HepG2 (cell line): ENCODE results near the gene CEP250. TPM values are rescaled to one million over a fixed set of nuclear protein-coding genes. Genes with fewer than 3 reads are reported as not detected.

Experiments
- CCAR2 ChIP-seq: fragments of 200-400 bp; formaldehyde crosslinking; optimal IDR thresholded peaks from 2 replicates; pipeline ENCODE3; 2018; ENCODE audit warnings: low read depth, mild to moderate bottlenecking, low read length, moderate library complexity
- CHD2 ChIP-seq: IDR thresholded peaks from 2 replicates; pipeline ENCODE4 v1.6.1; 2011; ENCODE audit warnings: low read depth, low read length, improper control_type of control experiment
- DMAP1 ChIP-seq: IDR thresholded peaks from 2 replicates; pipeline ENCODE4 v1.6.1; 2016
- DNMT3B ChIP-seq: conservative IDR thresholded peaks from 2 replicates; pipeline ENCODE4 v1.6.1; 2016; ENCODE audit warnings: missing biosample characterization, control low read depth
- ERF ChIP-seq: IDR thresholded peaks from 2 replicates; pipeline ENCODE4 v1.6.1; 2018; ENCODE audit warnings: missing biosample characterization, missing genetic modification reagents
- ETV5 ChIP-seq: IDR thresholded peaks from 2 replicates; pipeline ENCODE4 v1.6.1; 2018; ENCODE audit warnings: missing biosample characterization, missing genetic modification reagents, inconsistent platforms, borderline replicate concordance
- HDAC1 ChIP-seq: sonication (generic); formaldehyde crosslinking; IDR thresholded peaks from 2 replicates; pipeline ENCODE4 v1.5.1; 2020; ENCODE audit warnings: mild to moderate bottlenecking, missing genetic modification reagents
- KDM5B ChIP-seq: sonication (generic); formaldehyde crosslinking; IDR thresholded peaks from 2 replicates; pipeline ENCODE4 v1.4.0; 2020; ENCODE audit warnings: missing genetic modification reagents, mild to moderate bottlenecking, borderline replicate concordance
- MZF1 ChIP-seq: sonication (generic); formaldehyde crosslinking; IDR thresholded peaks from 2 replicates; pipeline ENCODE4 v1.8.1; 2023; ENCODE audit warnings: mild to moderate bottlenecking, missing genetic modification reagents, borderline replicate concordance
- PHF8 ChIP-seq: sonication (generic); formaldehyde crosslinking; IDR thresholded peaks from 2 replicates; pipeline ENCODE4 v1.5.0; 2020; ENCODE audit warnings: missing genetic modification reagents
- RFX5 ChIP-seq: IDR thresholded peaks from 2 replicates; pipeline ENCODE4 v1.6.1; 2011; ENCODE audit warnings: low read depth, low read length, improper control_type of control experiment
- SALL1 ChIP-seq: sonication (generic); formaldehyde crosslinking; IDR thresholded peaks from 2 replicates; pipeline ENCODE4 v1.8.0; 2022; ENCODE audit warnings: mild to moderate bottlenecking, missing genetic modification reagents
- TAF1 ChIP-seq: sonication (generic); formaldehyde crosslinking; IDR thresholded peaks from 2 replicates; pipeline ENCODE4 v1.4.0; 2020; ENCODE audit warnings: missing genetic modification reagents
- TEAD3 ChIP-seq: optimal IDR thresholded peaks from 2 replicates; pipeline ENCODE3; 2016; ENCODE audit warnings: borderline replicate concordance
- ZFY ChIP-seq: sonication (generic); formaldehyde crosslinking; IDR thresholded peaks from 2 replicates; pipeline ENCODE4 v1.4.0; 2020; ENCODE audit warnings: missing genetic modification reagents
- ZNF264 ChIP-seq: sonication (generic); formaldehyde crosslinking; IDR thresholded peaks from 2 replicates; pipeline ENCODE4 v1.4.0; 2020; ENCODE audit warnings: missing genetic modification reagents
- ZNF282 ChIP-seq: fragments of 450-650 bp; IDR thresholded peaks from 2 replicates; pipeline ENCODE4 v1.6.1; 2018; ENCODE audit not compliant: partially characterized antibody
- ZNF331 ChIP-seq: sonication (generic); formaldehyde crosslinking; IDR thresholded peaks from 2 replicates; pipeline ENCODE4 v1.4.0; 2020; ENCODE audit warnings: missing genetic modification reagents
- ZNF33A ChIP-seq: sonication (generic); formaldehyde crosslinking; IDR thresholded peaks from 2 replicates; pipeline ENCODE4 v1.5.1; 2020; ENCODE audit warnings: missing genetic modification reagents, mild to moderate bottlenecking, moderate library complexity, borderline replicate concordance
- ZNF382 ChIP-seq: sonication (generic); formaldehyde crosslinking; IDR thresholded peaks from 2 replicates; pipeline ENCODE4 v1.5.0; 2020; ENCODE audit warnings: missing genetic modification reagents, mild to moderate bottlenecking, borderline replicate concordance
- ZNF644 ChIP-seq: IDR thresholded peaks from 2 replicates; pipeline ENCODE4 v1.6.1; 2016; ENCODE audit warnings: low read depth
- ZNF75D ChIP-seq: sonication (generic); formaldehyde crosslinking; IDR thresholded peaks from 2 replicates; pipeline ENCODE4 v1.8.1; 2023; ENCODE audit warnings: missing genetic modification reagents, mild to moderate bottlenecking, borderline replicate concordance
- ZSCAN30 ChIP-seq: sonication (generic); formaldehyde crosslinking; IDR thresholded peaks from 2 replicates; pipeline ENCODE4 v1.5.0; 2020; ENCODE audit warnings: mild to moderate bottlenecking, missing genetic modification reagents
- polyA plus RNA-seq, 8 experiments: library from polyadenylated mRNA; depleted of rRNA in 3 of 8; stranded (reverse) in 7 of 8; unstranded in 1 of 8; fragments of >200 nt; fragmentation: Illumina TruSeq in 4 of 8; extraction: Trizol in 4 of 8; gene quantifications; 2 replicates each; pipeline versions ENCODE4 v1.2.1 to v1.2.3, GENCODE V29; 2011 to 2016; ENCODE audit warnings: low read depth in 4 of 8, missing spikeins in 1 of 8, mixed read lengths in 1 of 8; ENCODE audit not compliant: insufficient read depth in 1 of 8
- total RNA-seq, 5 experiments: library from RNA; depleted of rRNA; stranded (reverse); fragments of >200 nt; fragmentation: Illumina TruSeq; extraction: Trizol; gene quantifications; 2 replicates each; pipeline ENCODE4 v1.2.3, GENCODE V29; 2016; ENCODE audit warnings: low read depth in 1 of 5
- TF ChIP-seq, protein P1 (sequence below): IDR thresholded peaks from 2 replicates; pipeline ENCODE4 v1.6.1; 2018; ENCODE audit warnings: missing genetic modification reagents, mild to moderate bottlenecking, missing compliant biosample characterization
- TF ChIP-seq, protein P2 (sequence below): sonication (generic); formaldehyde crosslinking; IDR thresholded peaks from 2 replicates; pipeline ENCODE4 v1.5.0; 2020; ENCODE audit warnings: mild to moderate bottlenecking, missing genetic modification reagents
- TF ChIP-seq, protein P3 (sequence below): sonication (generic); formaldehyde crosslinking; IDR thresholded peaks from 2 replicates; pipeline ENCODE4 v1.5.0; 2020; ENCODE audit warnings: missing genetic modification reagents
- TF ChIP-seq, protein P4 (sequence below): IDR thresholded peaks from 2 replicates; pipeline ENCODE4 v1.6.1; 2016; ENCODE audit warnings: low read depth

CEP250 gene
- total and polyA plus RNA-seq, 2 of the 13 experiments (the other 11 are each of a cell fraction or from before 2014, with no cell fraction given) = 28.8 to 55.3 TPM

DNA sequence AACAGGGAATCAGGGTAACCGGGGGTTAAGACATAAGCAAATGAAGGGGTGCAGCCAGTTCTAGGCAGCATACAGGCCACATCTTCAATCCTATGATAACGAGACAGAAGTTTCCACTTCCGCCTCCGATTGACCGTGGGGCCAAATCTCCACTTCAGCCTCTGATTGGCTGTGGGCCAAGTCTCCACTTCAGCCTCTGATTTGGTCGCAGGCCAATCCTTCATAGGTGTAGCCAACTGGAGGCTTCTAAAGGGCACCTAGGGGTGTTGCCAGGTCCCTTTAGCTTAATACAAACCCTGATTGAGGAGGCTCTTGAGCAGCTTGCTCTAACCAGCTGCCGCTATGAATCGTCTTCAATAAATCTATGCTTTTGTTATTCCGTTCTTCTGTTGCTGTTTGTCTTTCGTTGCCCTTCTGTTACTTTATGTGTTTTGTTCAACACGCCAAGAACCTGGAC lies 84.4 kb downstream of the CEP250 start (continued):
- TF ChIP-seq, protein P1, sequence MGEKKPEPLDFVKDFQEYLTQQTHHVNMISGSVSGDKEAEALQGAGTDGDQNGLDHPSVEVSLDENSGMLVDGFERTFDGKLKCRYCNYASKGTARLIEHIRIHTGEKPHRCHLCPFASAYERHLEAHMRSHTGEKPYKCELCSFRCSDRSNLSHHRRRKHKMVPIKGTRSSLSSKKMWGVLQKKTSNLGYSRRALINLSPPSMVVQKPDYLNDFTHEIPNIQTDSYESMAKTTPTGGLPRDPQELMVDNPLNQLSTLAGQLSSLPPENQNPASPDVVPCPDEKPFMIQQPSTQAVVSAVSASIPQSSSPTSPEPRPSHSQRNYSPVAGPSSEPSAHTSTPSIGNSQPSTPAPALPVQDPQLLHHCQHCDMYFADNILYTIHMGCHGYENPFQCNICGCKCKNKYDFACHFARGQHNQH (CRISPR knock-in tag) = peak; percentile 63; the same call in 1 of the 2 replicates
- TF ChIP-seq ZNF644 (CRISPR knock-in tag) (no peak), CHD2 (0 out of 2 replicates have a peak, but pooled peaks have one; percentile 26), ZSCAN30 (no peak), ZNF331 (CRISPR knock-in tag) (no peak), ETV5 (CRISPR knock-in tag) (peak; percentile 77; the same call in 1 of the 2 replicates), ZFY (CRISPR knock-in tag) (peak; percentile 70), ERF (CRISPR knock-in tag) (peak; percentile 64; the same call in 1 of the 2 replicates), DNMT3B (CRISPR knock-in tag) (no peak), SALL1 (peak; percentile 65), ZNF264 (CRISPR knock-in tag) (0 out of 2 replicates have a peak, but pooled peaks have one; percentile 21), ZNF33A (CRISPR knock-in tag) (no peak), PHF8 (CRISPR knock-in tag) (peak; percentile 70), ZNF382 (CRISPR knock-in tag) (no peak), TAF1 (CRISPR knock-in tag) (peak; percentile 53; the same call in 1 of the 2 replicates), DMAP1 (CRISPR knock-in tag) (0 out of 2 replicates have a peak, but pooled peaks have one; percentile 32), TEAD3 (CRISPR knock-in tag) (peak; percentile 30), MZF1 (CRISPR knock-in tag) (no peak), RFX5 (peak; percentile 46; the same call in 1 of the 2 replicates), HDAC1 (CRISPR knock-in tag) (no peak), KDM5B (CRISPR knock-in tag) (peak; percentile 37; the same call in 1 of the 2 replicates), ZNF75D (CRISPR knock-in tag) (0 out of 2 replicates have a peak, but pooled peaks have one; percentile 38), ZNF282 (no peak), CCAR2 (no peak)
- TF ChIP-seq, protein P2, sequence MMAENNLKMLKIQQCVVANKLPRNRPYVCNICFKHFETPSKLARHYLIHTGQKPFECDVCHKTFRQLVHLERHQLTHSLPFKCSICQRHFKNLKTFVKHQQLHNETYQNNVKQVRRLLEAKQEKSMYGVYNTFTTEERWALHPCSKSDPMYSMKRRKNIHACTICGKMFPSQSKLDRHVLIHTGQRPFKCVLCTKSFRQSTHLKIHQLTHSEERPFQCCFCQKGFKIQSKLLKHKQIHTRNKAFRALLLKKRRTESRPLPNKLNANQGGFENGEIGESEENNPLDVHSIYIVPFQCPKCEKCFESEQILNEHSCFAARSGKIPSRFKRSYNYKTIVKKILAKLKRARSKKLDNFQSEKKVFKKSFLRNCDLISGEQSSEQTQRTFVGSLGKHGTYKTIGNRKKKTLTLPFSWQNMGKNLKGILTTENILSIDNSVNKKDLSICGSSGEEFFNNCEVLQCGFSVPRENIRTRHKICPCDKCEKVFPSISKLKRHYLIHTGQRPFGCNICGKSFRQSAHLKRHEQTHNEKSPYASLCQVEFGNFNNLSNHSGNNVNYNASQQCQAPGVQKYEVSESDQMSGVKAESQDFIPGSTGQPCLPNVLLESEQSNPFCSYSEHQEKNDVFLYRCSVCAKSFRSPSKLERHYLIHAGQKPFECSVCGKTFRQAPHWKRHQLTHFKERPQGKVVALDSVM (CRISPR knock-in tag) = peak; percentile 84
- TF ChIP-seq, protein P3, sequence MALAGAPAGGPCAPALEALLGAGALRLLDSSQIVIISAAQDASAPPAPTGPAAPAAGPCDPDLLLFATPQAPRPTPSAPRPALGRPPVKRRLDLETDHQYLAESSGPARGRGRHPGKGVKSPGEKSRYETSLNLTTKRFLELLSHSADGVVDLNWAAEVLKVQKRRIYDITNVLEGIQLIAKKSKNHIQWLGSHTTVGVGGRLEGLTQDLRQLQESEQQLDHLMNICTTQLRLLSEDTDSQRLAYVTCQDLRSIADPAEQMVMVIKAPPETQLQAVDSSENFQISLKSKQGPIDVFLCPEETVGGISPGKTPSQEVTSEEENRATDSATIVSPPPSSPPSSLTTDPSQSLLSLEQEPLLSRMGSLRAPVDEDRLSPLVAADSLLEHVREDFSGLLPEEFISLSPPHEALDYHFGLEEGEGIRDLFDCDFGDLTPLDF = no peak
- TF ChIP-seq, protein P4, sequence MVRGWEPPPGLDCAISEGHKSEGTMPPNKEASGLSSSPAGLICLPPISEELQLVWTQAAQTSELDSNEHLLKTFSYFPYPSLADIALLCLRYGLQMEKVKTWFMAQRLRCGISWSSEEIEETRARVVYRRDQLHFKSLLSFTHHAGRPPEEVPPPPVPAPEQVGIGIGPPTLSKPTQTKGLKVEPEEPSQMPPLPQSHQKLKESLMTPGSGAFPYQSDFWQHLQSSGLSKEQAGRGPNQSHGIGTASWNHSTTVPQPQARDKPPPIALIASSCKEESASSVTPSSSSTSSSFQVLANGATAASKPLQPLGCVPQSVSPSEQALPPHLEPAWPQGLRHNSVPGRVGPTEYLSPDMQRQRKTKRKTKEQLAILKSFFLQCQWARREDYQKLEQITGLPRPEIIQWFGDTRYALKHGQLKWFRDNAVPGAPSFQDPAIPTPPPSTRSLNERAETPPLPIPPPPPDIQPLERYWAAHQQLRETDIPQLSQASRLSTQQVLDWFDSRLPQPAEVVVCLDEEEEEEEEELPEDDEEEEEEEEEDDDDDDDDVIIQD (CRISPR knock-in tag) = peak; percentile 52; the same call in 1 of the 2 replicates
